Astrocyte (in vitro differentiated cells and primary cell): Measurements from ENCODE around the gene ALDH6A1.

Experiments used
- EZH2 ChIP-seq: IDR thresholded peaks from 2 replicates; pipeline ENCODE4 v1.6.1; 2012; ENCODE audit warnings: mild to moderate bottlenecking, low read length, inconsistent platforms; ENCODE audit not compliant: insufficient read depth
- TF ChIP-seq, protein P1 (sequence below): IDR thresholded peaks from 2 replicates; pipeline ENCODE4 v1.5.1; 2011; ENCODE audit warnings: low read depth, mild to moderate bottlenecking, inconsistent platforms, low read length, moderate library complexity; ENCODE audit not compliant: insufficient read depth

DNA sequence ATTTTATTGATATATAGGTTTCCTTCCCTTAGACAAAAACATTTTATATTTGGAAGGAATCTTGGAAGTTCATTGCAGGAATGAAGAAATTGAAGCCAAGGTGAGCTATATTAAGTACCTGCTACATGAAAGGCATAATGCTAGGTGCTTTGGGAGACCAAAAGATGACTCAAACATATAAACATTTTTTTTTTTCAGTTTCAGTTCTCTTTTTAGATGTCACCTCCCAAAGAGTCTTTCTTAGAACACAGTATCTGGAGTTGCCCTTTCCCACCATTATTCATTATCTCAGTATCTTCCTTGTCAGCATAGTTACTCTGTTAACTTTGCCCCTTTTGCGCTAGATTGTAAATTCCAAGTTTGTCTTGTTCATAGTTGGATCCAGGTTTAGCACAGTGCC lies 1.6 kb upstream of the ALDH6A1 start:
- TF ChIP-seq, protein P1, sequence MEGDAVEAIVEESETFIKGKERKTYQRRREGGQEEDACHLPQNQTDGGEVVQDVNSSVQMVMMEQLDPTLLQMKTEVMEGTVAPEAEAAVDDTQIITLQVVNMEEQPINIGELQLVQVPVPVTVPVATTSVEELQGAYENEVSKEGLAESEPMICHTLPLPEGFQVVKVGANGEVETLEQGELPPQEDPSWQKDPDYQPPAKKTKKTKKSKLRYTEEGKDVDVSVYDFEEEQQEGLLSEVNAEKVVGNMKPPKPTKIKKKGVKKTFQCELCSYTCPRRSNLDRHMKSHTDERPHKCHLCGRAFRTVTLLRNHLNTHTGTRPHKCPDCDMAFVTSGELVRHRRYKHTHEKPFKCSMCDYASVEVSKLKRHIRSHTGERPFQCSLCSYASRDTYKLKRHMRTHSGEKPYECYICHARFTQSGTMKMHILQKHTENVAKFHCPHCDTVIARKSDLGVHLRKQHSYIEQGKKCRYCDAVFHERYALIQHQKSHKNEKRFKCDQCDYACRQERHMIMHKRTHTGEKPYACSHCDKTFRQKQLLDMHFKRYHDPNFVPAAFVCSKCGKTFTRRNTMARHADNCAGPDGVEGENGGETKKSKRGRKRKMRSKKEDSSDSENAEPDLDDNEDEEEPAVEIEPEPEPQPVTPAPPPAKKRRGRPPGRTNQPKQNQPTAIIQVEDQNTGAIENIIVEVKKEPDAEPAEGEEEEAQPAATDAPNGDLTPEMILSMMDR, result no peak
- no peak for TF ChIP-seq EZH2
